GM23248 (cell line): ENCODE measurements around the gene PCDHGC4. TPM values are rescaled to one million over a fixed set of nuclear protein-coding genes. Genes with fewer than 3 reads are reported as not detected.

Source experiments
- DNase-seq: peaks from one replicate; pipeline ENCODE4 v3.0.0-alpha.2; 2015
- H2AFZ ChIP-seq: fragments of 200-600 bp; sonication (generic); 2 replicates; pipeline ENCODE4 v1.6.1; 2016; ENCODE audit warnings: antibody characterized with exemption
- H3F3A ChIP-seq: fragments of 200-600 bp; sonication (generic); 2 replicates; pipeline ENCODE4 v1.6.1; 2016; ENCODE audit warnings: mild to moderate bottlenecking, antibody characterized with exemption, mixed run types; ENCODE audit not compliant: insufficient read depth
- H3K27ac ChIP-seq: fragments of 200-600 bp; sonication (generic); 2 replicates; pipeline ENCODE4 v1.5.1; 2016; ENCODE audit warnings: mild to moderate bottlenecking
- H3K27me3 ChIP-seq: fragments of 200-600 bp; sonication (generic); replicated peaks from 2 replicates; pipeline ENCODE4 v1.6.1; 2016; ENCODE audit warnings: mild to moderate bottlenecking; ENCODE audit not compliant: insufficient read depth
- H3K36me3 ChIP-seq: fragments of 200-600 bp; sonication (generic); 2 replicates; pipeline ENCODE4 v1.6.1; 2016; ENCODE audit warnings: low read depth, mild to moderate bottlenecking
- H3K4me1 ChIP-seq: fragments of 200-600 bp; sonication (generic); 2 replicates; pipeline ENCODE4 v1.6.1; 2016; ENCODE audit warnings: mild to moderate bottlenecking; ENCODE audit not compliant: insufficient read depth
- H3K4me2 ChIP-seq: fragments of 200-600 bp; sonication (generic); one replicate; pipeline ENCODE4 v1.6.1; 2016; ENCODE audit warnings: mild to moderate bottlenecking; ENCODE audit not compliant: unreplicated experiment
- H3K4me3 ChIP-seq: fragments of 200-600 bp; sonication (generic); 2 replicates; pipeline ENCODE4 v1.5.1; 2016; ENCODE audit warnings: mild to moderate bottlenecking
- H3K79me2 ChIP-seq: fragments of 200-600 bp; sonication (generic); 2 replicates; pipeline ENCODE4 v1.6.1; 2016; ENCODE audit warnings: mild to moderate bottlenecking; ENCODE audit not compliant: insufficient read depth
- H3K9ac ChIP-seq: fragments of 200-600 bp; sonication (generic); 2 replicates; pipeline ENCODE4 v1.6.1; 2016; ENCODE audit warnings: mild to moderate bottlenecking
- H3K9me2 ChIP-seq: fragments of 200-600 bp; sonication (generic); 2 replicates; pipeline ENCODE4 v1.6.1; 2016; ENCODE audit warnings: mixed run types, mild to moderate bottlenecking, moderate library complexity; ENCODE audit not compliant: insufficient read depth
- H3K9me3 ChIP-seq: fragments of 200-600 bp; sonication (generic); one replicate; pipeline ENCODE4 v1.6.1; 2017; ENCODE audit warnings: low read depth
- H4K20me1 ChIP-seq: fragments of 200-600 bp; sonication (generic); 2 replicates; pipeline ENCODE4 v1.6.0; 2016; ENCODE audit not compliant: insufficient read depth
- EZH2 ChIP-seq: fragments of 200-600 bp; sonication (generic); IDR thresholded peaks from 2 replicates; pipeline ENCODE4 v1.6.1; 2018; ENCODE audit warnings: antibody characterized with exemption, mild to moderate bottlenecking; ENCODE audit not compliant: insufficient read depth, poor library complexity, severe bottlenecking
- EZH2phosphoT487 ChIP-seq: fragments of 200-600 bp; sonication (generic); IDR thresholded peaks from 2 replicates; pipeline ENCODE4 v1.6.1; 2018; ENCODE audit warnings: antibody characterized with exemption, moderate library complexity, mild to moderate bottlenecking, low read depth; ENCODE audit not compliant: insufficient read depth
- WGBS, 2 experiments: methylation state at CpG; one replicate each; pipeline ENCODE4 v1.1.6; 2015 to 2017; ENCODE audit warnings: low lambda C conversion rate in 2 of 2, low coverage in 1 of 2; ENCODE audit errors: missing lambda C conversion rate in 2 of 2; 5-methylcytosine and 5-hydroxymethylcytosine counted together
- in situ Hi-C: fragments of 300-500 bp; cut with MboI; formaldehyde crosslinking; loops from 2 replicates; pipeline ENCODE4 v1.15.0; 2020
- polyA plus RNA-seq: library from polyadenylated mRNA; unstranded; fragments of >200 nt; fragmentation: Nextera tagmentation; extraction: Ambion mirVana; gene quantifications from 2 replicates; pipeline ENCODE4 v1.2.1, GENCODE V29; 2016
- total RNA-seq: library from RNA; depleted of rRNA; stranded (reverse); fragments of >200 nt; shearing (Covaris generic); gene quantifications from 2 replicates; pipeline ENCODE4 v1.2.3, GENCODE V29; 2014

The PCDHGC4 gene
- total and polyA plus RNA-seq, 2 experiments from 2014 or later, result 0.16 to 0.54 TPM

- peak overlapping the region; percentile 90 for H3K9ac ChIP-seq
- WGBS, 2 experiments, result 77 to 79% methylated on average over 8 of the region's 8 CpGs
- H3K36me3 ChIP-seq, result no peaks in the 10 kb centered on the region
- no peak for DNase-seq
- no peaks in the 10 kb centered on the region for H3K79me2 ChIP-seq
- no peaks in the 10 kb centered on the region for H4K20me1 ChIP-seq
- no peaks in the 10 kb centered on the region for H3K27me3 ChIP-seq
- H3K9me2 ChIP-seq, result no peaks in the 10 kb centered on the region
- no peak for TF ChIP-seq EZH2
- no peak for TF ChIP-seq EZH2phosphoT487
- H3K4me1 ChIP-seq, result peaks cover 86% of the 10 kb centered on the region
- H3K4me2 ChIP-seq, result no peak overlapping the region
- H3F3A ChIP-seq, result peaks cover 69% of the 10 kb centered on the region
- H3K27ac ChIP-seq, result peak overlapping the region; percentile 94
- in situ Hi-C loops, result no loop called here
- no peak overlapping the region for H3K4me3 ChIP-seq
- H2AFZ ChIP-seq, result no peak overlapping the region
- no peaks in the 10 kb centered on the region for H3K9me3 ChIP-seq
Observed at GRCh38 chr5:141517312-141517711, 32.5 kb downstream of the PCDHGC4 start.

GRCh38 chr5:141517880-141518617, 33.2 kb downstream of the PCDHGC4 start:
- no peak overlapping the region for H3K4me2 ChIP-seq
- in situ Hi-C loops, result no loop called here

GRCh38 chr5:141518618-141519015, 33.8 kb downstream of the PCDHGC4 start:
- H3K27me3 ChIP-seq, result no peaks in the 10 kb centered on the region
- no peaks in the 10 kb centered on the region for H3K9me2 ChIP-seq
- no peaks in the 10 kb centered on the region for H4K20me1 ChIP-seq
- no peak overlapping the region for H3K27ac ChIP-seq
- no peak for DNase-seq
- in situ Hi-C loops, result no loop called here
- WGBS, 2 experiments, result 85 to 96% methylated on average over 1 of the region's 1 CpG
- no peak overlapping the region for H2AFZ ChIP-seq
- peaks cover 77% of the 10 kb centered on the region for H3K4me1 ChIP-seq
- H3K36me3 ChIP-seq, result 0 out of 2 replicates have a peak, but pooled peaks cover 2% of the 10 kb centered on the region
- H3F3A ChIP-seq, result peaks cover 72% of the 10 kb centered on the region
- no peak for TF ChIP-seq EZH2
- no peak for TF ChIP-seq EZH2phosphoT487
- H3K4me3 ChIP-seq, result no peak overlapping the region
- no peak overlapping the region for H3K4me2 ChIP-seq
- H3K79me2 ChIP-seq, result 0 out of 2 replicates have a peak, but pooled peaks cover 7% of the 10 kb centered on the region
- no peaks in the 10 kb centered on the region for H3K9me3 ChIP-seq
- H3K9ac ChIP-seq, result no peak overlapping the region

More at GRCh38 chr5:141517880-141518617, 33.2 kb downstream of the PCDHGC4 start:
- H3K36me3 ChIP-seq, result no peaks in the 10 kb centered on the region
- H3K27me3 ChIP-seq, result no peaks in the 10 kb centered on the region
- H2AFZ ChIP-seq, result no peak overlapping the region
- H3K9ac ChIP-seq, result no peak overlapping the region
- peaks cover 83% of the 10 kb centered on the region for H3K4me1 ChIP-seq
- H3K9me2 ChIP-seq, result no peaks in the 10 kb centered on the region
- H3K9me3 ChIP-seq, result no peaks in the 10 kb centered on the region
- no peaks in the 10 kb centered on the region for H4K20me1 ChIP-seq
- no peak overlapping the region for H3K4me3 ChIP-seq
- 81 to 82% methylated on average over 11 of the region's 11 CpGs for WGBS, 2 experiments
- peak; percentile 38 for DNase-seq
- 0 out of 2 replicates have a peak, but pooled peaks cover 2% of the 10 kb centered on the region for H3K79me2 ChIP-seq
- no peak for TF ChIP-seq EZH2phosphoT487
- TF ChIP-seq EZH2, result no peak
- H3F3A ChIP-seq, result peaks cover 72% of the 10 kb centered on the region
- peak overlapping the region; percentile 94 for H3K27ac ChIP-seq

GRCh38 chr5:141519605-141520565, 35.1 kb downstream of the PCDHGC4 start:
- Histone ChIP-seq H3K9me3 (no peaks in the 10 kb centered on the region), H3K36me3 (0 out of 2 replicates have a peak, but pooled peaks cover 4% of the 10 kb centered on the region), H3K9me2 (no peaks in the 10 kb centered on the region), H3K79me2 (0 out of 2 replicates have a peak, but pooled peaks cover 7% of the 10 kb centered on the region), H3K27me3 (no peaks in the 10 kb centered on the region), H2AFZ (no peak overlapping the region), H4K20me1 (no peaks in the 10 kb centered on the region), H3K4me3 (no peak overlapping the region), H3F3A (peaks cover 69% of the 10 kb centered on the region), H3K4me1 (peaks cover 75% of the 10 kb centered on the region), H3K27ac (peak overlapping the region; percentile 90), H3K4me2 (peak overlapping the region; percentile 43), H3K9ac (no peak overlapping the region)
- WGBS, 2 experiments, result 81 to 88% methylated on average over 3 of the region's 3 CpGs
- in situ Hi-C loops, result no loop called here
- TF ChIP-seq EZH2phosphoT487, result no peak
- no peak for TF ChIP-seq EZH2
- no peak for DNase-seq
